Measurements from ENCODE around the gene JDP2. TPM values are rescaled to one million over a fixed set of nuclear protein-coding genes. Genes with fewer than 3 reads are reported as not detected.

Gene JDP2
- total RNA-seq, 1 donor from 2014 or later, result 72.2 TPM

GRCh38 chr14:75437201-75438143 lies 9.7 kb downstream of the JDP2 start:
- peaks cover 40% of the 10 kb centered on the region for H3K36me3 Mint-ChIP-seq (ENCODE audit: low read depth)
- H3K27me3 Mint-ChIP-seq (ENCODE audit: low read depth), result no peaks in the 10 kb centered on the region
- TF ChIP-seq CTCF (IDR thresholded peaks at IDR 0.05), result no peak
- peaks cover 41% of the 10 kb centered on the region for H3K4me1 Mint-ChIP-seq (ENCODE audit: low read depth)
- no peak for DNase-seq (ENCODE audit: low spot score)
- H3K4me3 Mint-ChIP-seq (ENCODE audit: unreplicated experiment), result no peak overlapping the region
- no peak overlapping the region for H3K27ac Mint-ChIP-seq (ENCODE audit: unreplicated experiment)
- H3K9me3 Mint-ChIP-seq (ENCODE audit: low read depth), result no peaks in the 10 kb centered on the region

GRCh38 chr14:75438486-75439080 lies 10.8 kb downstream of the JDP2 start:
- Mint-ChIP-seq H3K9me3 (ENCODE audit: low read depth) (no peaks in the 10 kb centered on the region), H3K36me3 (ENCODE audit: low read depth) (peaks cover 41% of the 10 kb centered on the region), H3K27ac (ENCODE audit: unreplicated experiment) (no peak overlapping the region), H3K27me3 (ENCODE audit: low read depth) (no peaks in the 10 kb centered on the region), H3K4me1 (ENCODE audit: low read depth) (peaks cover 48% of the 10 kb centered on the region), H3K4me3 (ENCODE audit: unreplicated experiment) (no peak overlapping the region)
- DNase-seq (ENCODE audit: low spot score), result no peak
- no peak for TF ChIP-seq CTCF (IDR thresholded peaks at IDR 0.05)

- DNase-seq (ENCODE audit: low spot score), result no peak
- no peak overlapping the region for H3K27ac Mint-ChIP-seq (ENCODE audit: unreplicated experiment)
- no peaks in the 10 kb centered on the region for H3K9me3 Mint-ChIP-seq (ENCODE audit: low read depth)
- no peaks in the 10 kb centered on the region for H3K27me3 Mint-ChIP-seq (ENCODE audit: low read depth)
- H3K4me3 Mint-ChIP-seq (ENCODE audit: unreplicated experiment), result no peak overlapping the region
- no peak for TF ChIP-seq CTCF (IDR thresholded peaks at IDR 0.05)
- H3K4me1 Mint-ChIP-seq (ENCODE audit: low read depth), result peaks cover 42% of the 10 kb centered on the region
- H3K36me3 Mint-ChIP-seq (ENCODE audit: low read depth), result peaks cover 45% of the 10 kb centered on the region
Measured at GRCh38 chr14:75439989-75440388, 12.2 kb downstream of the JDP2 start.

- Mint-ChIP-seq H3K9me3 (ENCODE audit: low read depth) (no peaks in the 10 kb centered on the region), H3K27me3 (ENCODE audit: low read depth) (no peaks in the 10 kb centered on the region), H3K27ac (ENCODE audit: unreplicated experiment) (peak overlapping the region; percentile 80), H3K4me1 (ENCODE audit: low read depth) (peaks cover 43% of the 10 kb centered on the region), H3K4me3 (ENCODE audit: unreplicated experiment) (no peak overlapping the region), H3K36me3 (ENCODE audit: low read depth) (peaks cover 41% of the 10 kb centered on the region)
- no peak for DNase-seq (ENCODE audit: low spot score)
- TF ChIP-seq CTCF (IDR thresholded peaks at IDR 0.05), result no peak
Measured at GRCh38 chr14:75440733-75441477, 13.1 kb downstream of the JDP2 start.

GRCh38 chr14:75441728-75442127 lies 13.9 kb downstream of the JDP2 start:
- Mint-ChIP-seq H3K4me3 (ENCODE audit: unreplicated experiment) (no peak overlapping the region), H3K27me3 (ENCODE audit: low read depth) (no peaks in the 10 kb centered on the region), H3K27ac (ENCODE audit: unreplicated experiment) (peak overlapping the region; percentile 80), H3K4me1 (ENCODE audit: low read depth) (peaks cover 46% of the 10 kb centered on the region), H3K36me3 (ENCODE audit: low read depth) (peaks cover 40% of the 10 kb centered on the region), H3K9me3 (ENCODE audit: low read depth) (no peaks in the 10 kb centered on the region)
- no peak for TF ChIP-seq CTCF (IDR thresholded peaks at IDR 0.05)
- no peak for DNase-seq (ENCODE audit: low spot score)
